Mesothelial cell of epicardium (in vitro differentiated cells): Measurements from ENCODE around the gene TMEM89. TPM values are rescaled to one million over a fixed set of nuclear protein-coding genes. Genes with fewer than 3 reads are reported as not detected.

Experiments used
- DNase-seq, 2 experiments: peaks; one replicate each; pipeline ENCODE4 v3.0.0; 2021; ENCODE audit warnings: low spot score in 2 of 2; ENCODE audit not compliant: unreplicated experiment in 2 of 2
- H3K27ac Mint-ChIP-seq: 2 replicates; pipeline ENCODE4 v1.8.0; 2021; ENCODE audit warnings: mixed read lengths
- H3K27me3 Mint-ChIP-seq: 2 replicates; pipeline ENCODE4 v1.8.0; 2021; ENCODE audit warnings: low read depth, mixed read lengths
- H3K36me3 Mint-ChIP-seq: 2 replicates; pipeline ENCODE4 v1.8.0; 2021; ENCODE audit warnings: mixed read lengths
- H3K4me1 Mint-ChIP-seq: 2 replicates; pipeline ENCODE4 v1.8.0; 2021; ENCODE audit warnings: mixed read lengths
- H3K4me3 Mint-ChIP-seq: 2 replicates; pipeline ENCODE4 v1.8.0; 2021; ENCODE audit warnings: mild to moderate bottlenecking, moderate library complexity, mixed read lengths
- H3K9me3 Mint-ChIP-seq: 2 replicates; pipeline ENCODE4 v1.8.0; 2021; ENCODE audit warnings: mixed read lengths
- CTCF ChIP-seq: fragments of 200-600 bp; sonication (generic); IDR thresholded peaks from one replicate; pipeline ENCODE4 v1.5.0; 2021; ENCODE audit warnings: antibody characterized with exemption; ENCODE audit not compliant: unreplicated experiment
- total RNA-seq: library from RNA; stranded (reverse); gene quantifications from 3 replicates; pipeline ENCODE4 v1.2.1, GENCODE V29; 2021

Gene TMEM89
- total RNA-seq, 1 donor from 2014 or later, result not detected

GRCh38 chr3:48662145-48662752 lies 40.7 kb upstream of the TMEM89 start:
- Mint-ChIP-seq H3K9me3 (no peaks in the 10 kb centered on the region), H3K36me3 (peaks cover 7% of the 10 kb centered on the region)
- no peak for DNase-seq

GRCh38 chr3:48661501-48662144 lies 40.1 kb upstream of the TMEM89 start:
- Mint-ChIP-seq H3K9me3 (no peaks in the 10 kb centered on the region), H3K4me3 (peak overlapping the region; percentile 64), H3K27ac (peak overlapping the region; percentile 48), H3K36me3 (peaks cover 7% of the 10 kb centered on the region), H3K4me1 (peaks cover 14% of the 10 kb centered on the region), H3K27me3 (peaks cover 15% of the 10 kb centered on the region)
- TF ChIP-seq CTCF, result no peak
- DNase-seq, result peak; percentile 82 to 95

More at GRCh38 chr3:48662145-48662752, 40.7 kb upstream of the TMEM89 start:
- Mint-ChIP-seq H3K27ac (peak overlapping the region; percentile 48), H3K27me3 (peaks cover 15% of the 10 kb centered on the region), H3K4me1 (peaks cover 14% of the 10 kb centered on the region), H3K4me3 (peak overlapping the region; percentile 64)
- no peak for TF ChIP-seq CTCF

GRCh38 chr3:48660800-48661400 lies 39.3 kb upstream of the TMEM89 start:
- H3K4me3 Mint-ChIP-seq, result peak overlapping the region; percentile 42
- H3K36me3 Mint-ChIP-seq, result peaks cover 4% of the 10 kb centered on the region
- no peak for DNase-seq
- H3K9me3 Mint-ChIP-seq, result no peaks in the 10 kb centered on the region
- no peak overlapping the region for H3K27ac Mint-ChIP-seq
- H3K4me1 Mint-ChIP-seq, result peaks cover 14% of the 10 kb centered on the region
- H3K27me3 Mint-ChIP-seq, result peaks cover 15% of the 10 kb centered on the region
- no peak for TF ChIP-seq CTCF

GRCh38 chr3:48656841-48657281 lies 35.3 kb upstream of the TMEM89 start:
- no peak for DNase-seq
- Mint-ChIP-seq H3K27me3 (peaks cover 20% of the 10 kb centered on the region), H3K9me3 (no peaks in the 10 kb centered on the region), H3K36me3 (peaks cover 4% of the 10 kb centered on the region), H3K4me1 (peaks cover 2% of the 10 kb centered on the region), H3K27ac (no peak overlapping the region), H3K4me3 (peak overlapping the region; percentile 52)
- no peak for TF ChIP-seq CTCF

- no peaks in the 10 kb centered on the region for H3K9me3 Mint-ChIP-seq
- no peaks in the 10 kb centered on the region for H3K4me1 Mint-ChIP-seq
- peaks cover 18% of the 10 kb centered on the region for H3K27me3 Mint-ChIP-seq
- no peak overlapping the region for H3K27ac Mint-ChIP-seq
- H3K36me3 Mint-ChIP-seq, result peaks cover 4% of the 10 kb centered on the region
- peak; percentile 55 to 80 for DNase-seq
- peak overlapping the region; percentile 52 for H3K4me3 Mint-ChIP-seq
- TF ChIP-seq CTCF, result peak; percentile 72
These were observed 34.7 kb upstream of the TMEM89 start for GRCh38 chr3:48656061-48656840.
